ENCODE data around the gene SPI1.
"Not testable (repeated sequence)": the region's sequence is repeated elsewhere in the genome, so short reads cannot be mapped to it uniquely, and the experiment has no call there.

SPI1 gene

GRCh38 chr11:47317064-47317828 lies 61.1 kb downstream of the SPI1 start:
- DNase-seq = no peak

DNA sequence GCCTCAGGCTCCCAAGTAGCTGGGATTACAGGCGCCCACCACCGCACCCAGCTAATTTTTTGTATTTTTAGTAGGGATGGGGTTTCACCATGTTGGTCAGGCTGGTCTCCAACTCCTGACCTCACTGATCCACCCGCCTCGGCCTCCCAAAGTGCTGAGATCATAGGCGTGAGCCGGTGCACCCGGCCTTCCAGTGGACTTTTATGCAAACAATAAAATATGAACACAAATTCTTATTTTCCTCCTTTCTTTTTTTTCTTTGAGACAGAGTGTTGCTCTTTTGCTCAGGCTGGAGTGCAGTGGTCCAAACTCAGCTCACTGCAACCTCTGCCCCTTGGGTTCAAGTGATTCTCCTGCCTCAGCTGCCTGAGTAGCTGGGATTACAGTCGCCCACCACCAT lies 61.8 kb downstream of the SPI1 start:
- not testable (repeated sequence) for DNase-seq

GRCh38 chr11:47314992-47315391 lies 63.4 kb downstream of the SPI1 start:
- no peak for DNase-seq

DNA sequence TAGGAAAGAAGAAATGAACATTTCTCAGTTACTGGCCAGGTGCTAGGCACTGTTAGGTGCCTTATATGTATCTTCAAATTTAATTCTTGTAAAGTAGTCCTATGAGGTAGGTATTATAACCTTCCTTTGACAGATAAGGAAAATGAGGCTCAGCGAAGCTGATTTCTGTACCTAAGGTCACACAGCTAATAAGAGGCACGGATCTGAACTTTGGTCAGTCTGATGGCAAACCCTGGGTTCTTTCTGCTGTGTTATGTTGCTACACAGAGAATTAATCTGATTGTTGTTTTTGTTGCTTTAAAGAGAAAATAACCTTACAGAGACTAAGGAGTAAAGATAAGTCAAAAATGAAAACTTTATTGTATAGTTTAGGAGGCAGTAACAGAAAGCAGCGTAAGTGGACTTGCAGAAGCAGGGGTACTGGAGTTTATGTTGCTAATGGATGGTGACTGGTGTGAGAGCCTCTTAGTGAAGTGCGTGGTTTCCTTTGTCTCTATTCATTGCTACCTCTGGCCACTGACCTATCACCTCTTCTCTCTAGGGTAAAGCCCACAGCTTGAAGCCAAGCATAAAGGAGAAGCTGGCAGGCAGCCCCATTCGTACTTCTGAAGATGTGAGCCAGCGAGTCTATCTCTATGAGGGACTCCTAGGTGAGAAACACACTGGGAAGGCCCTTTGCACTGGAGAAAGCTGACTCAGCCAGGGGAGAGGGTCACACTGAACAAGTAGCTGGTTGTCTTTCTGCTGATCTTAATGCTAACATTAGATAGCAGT lies 70.1 kb downstream of the SPI1 start:
- no peak for DNase-seq

DNA sequence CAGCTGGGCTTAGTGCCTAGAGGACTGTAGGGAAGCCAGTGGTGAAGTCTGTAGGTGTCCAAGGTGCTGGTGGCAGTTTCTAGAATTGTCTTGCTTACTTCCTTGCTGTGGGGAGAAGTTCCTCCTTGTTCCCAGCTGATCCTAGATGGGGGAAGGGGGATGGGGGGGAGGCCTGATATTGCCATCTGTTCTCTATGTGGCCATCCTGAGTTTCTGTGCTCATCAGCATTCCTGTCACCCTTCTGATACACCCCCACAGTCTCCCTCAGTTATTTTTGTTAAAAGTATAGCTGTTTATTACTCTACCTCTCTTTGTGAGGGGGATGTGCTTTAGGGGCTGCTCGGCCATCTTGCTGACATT lies 71.9 kb downstream of the SPI1 start:
- no peak for DNase-seq

- DNase-seq = no peak
Measured at GRCh38 chr11:47305734-47306483, 72.4 kb downstream of the SPI1 start.
